Lower lobe of right lung (tissue), 2 donors: ENCODE data around the gene HOXD1. TPM values are rescaled to one million over a fixed set of nuclear protein-coding genes. Genes with fewer than 3 reads are reported as not detected.

Experiments
- ATAC-seq, 2 donors: fragments of 200-7000 bp; cut with Tn5 transposase; one replicate each; pipeline ENCODE4 v1.9.1; 2020 to 2022; ENCODE audit warnings: mild to moderate bottlenecking in 2 of 2, moderate library complexity in 2 of 2
- DNase-seq: peaks from one replicate; pipeline ENCODE4 v3.0.0-alpha.2; 2020
- H3K27ac ChIP-seq: fragments of 200-600 bp; one replicate; pipeline ENCODE4 v1.8.0; 2022
- H3K27me3 ChIP-seq: fragments of 200-600 bp; one replicate; pipeline ENCODE4 v1.8.0; 2022; ENCODE audit warnings: low read depth
- H3K36me3 ChIP-seq: fragments of 200-600 bp; one replicate; pipeline ENCODE4 v1.8.0; 2022; ENCODE audit warnings: mild to moderate bottlenecking
- H3K4me1 ChIP-seq: fragments of 200-600 bp; one replicate; pipeline ENCODE4 v1.8.0; 2022
- H3K4me3 ChIP-seq: fragments of 200-600 bp; one replicate; pipeline ENCODE4 v1.8.0; 2022; ENCODE audit warnings: mild to moderate bottlenecking
- H3K9me3 ChIP-seq: fragments of 200-600 bp; one replicate; pipeline ENCODE4 v1.8.0; 2022
- intact Hi-C: fragments of 100-400 bp; cut with DNase I; formaldehyde crosslinking; loops from one replicate; pipeline ENCODE4 v1.11.0; 2022
- total RNA-seq: library from RNA; stranded (reverse); fragmentation: NEBNext Ultra II Directional; extraction: Animal tissue kit (Norgen Biotek cat#: 25700); gene quantifications from one replicate; pipeline ENCODE4 v1.2.1, GENCODE V29; 2021
- TF ChIP-seq, protein P1 (sequence below): fragments of 200-600 bp; IDR thresholded peaks from one replicate; pipeline ENCODE4 v1.8.0; 2022; ENCODE audit warnings: antibody characterized with exemption, mild to moderate bottlenecking
- donor health status: DM: no; HTN: yes; CAD: no; lungs with severe emphysema.

HOXD1 gene
- total RNA-seq, 1 donor from 2014 or later, result 3.4 TPM

DNA sequence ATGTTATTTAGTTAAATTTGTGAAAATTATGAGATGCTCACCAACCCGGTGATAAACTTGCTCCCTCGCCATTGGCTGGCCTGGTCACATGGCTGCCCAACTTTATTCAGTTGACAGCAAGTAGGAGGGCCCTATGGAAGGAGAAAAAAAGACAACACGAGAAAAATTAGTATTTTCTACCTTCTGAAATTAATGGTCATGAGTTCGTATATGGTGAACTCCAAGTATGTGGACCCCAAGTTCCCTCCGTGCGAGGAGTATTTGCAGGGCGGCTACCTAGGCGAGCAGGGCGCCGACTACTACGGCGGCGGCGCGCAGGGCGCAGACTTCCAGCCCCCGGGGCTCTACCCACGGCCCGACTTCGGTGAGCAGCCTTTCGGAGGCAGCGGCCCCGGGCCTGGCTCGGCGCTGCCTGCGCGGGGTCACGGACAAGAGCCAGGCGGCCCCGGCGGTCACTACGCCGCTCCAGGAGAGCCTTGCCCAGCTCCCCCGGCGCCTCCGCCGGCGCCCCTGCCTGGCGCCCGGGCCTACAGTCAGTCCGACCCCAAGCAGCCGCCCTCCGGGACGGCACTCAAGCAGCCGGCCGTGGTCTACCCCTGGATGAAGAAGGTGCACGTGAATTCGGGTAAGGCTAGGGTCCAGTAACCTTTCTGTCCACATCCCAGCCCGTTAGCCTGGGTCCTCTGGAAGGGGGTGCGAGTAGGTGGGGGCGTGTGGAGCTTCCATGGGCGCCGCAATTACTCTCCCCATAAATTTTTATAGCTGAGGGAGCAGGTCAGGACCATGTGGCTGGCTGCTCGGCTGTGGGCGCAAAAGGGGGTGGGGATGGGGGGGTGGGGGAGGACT is 36.8 kb upstream of the HOXD1 start, which contains the start of gene HOXD4:
Gene HOXD4 (plus strand): TSS at position 109 of the 846 bp plus-strand sequence. CDS start 84 bp downstream, at position 193.
- H3K27me3 ChIP-seq, result peaks cover 100% of the 10 kb centered on the region
- peaks cover 10% of the 10 kb centered on the region for H3K4me1 ChIP-seq
- ATAC-seq (peak in 1 of 2 donors; percentile 7), DNase-seq (no peak)
- TF ChIP-seq, protein P1, sequence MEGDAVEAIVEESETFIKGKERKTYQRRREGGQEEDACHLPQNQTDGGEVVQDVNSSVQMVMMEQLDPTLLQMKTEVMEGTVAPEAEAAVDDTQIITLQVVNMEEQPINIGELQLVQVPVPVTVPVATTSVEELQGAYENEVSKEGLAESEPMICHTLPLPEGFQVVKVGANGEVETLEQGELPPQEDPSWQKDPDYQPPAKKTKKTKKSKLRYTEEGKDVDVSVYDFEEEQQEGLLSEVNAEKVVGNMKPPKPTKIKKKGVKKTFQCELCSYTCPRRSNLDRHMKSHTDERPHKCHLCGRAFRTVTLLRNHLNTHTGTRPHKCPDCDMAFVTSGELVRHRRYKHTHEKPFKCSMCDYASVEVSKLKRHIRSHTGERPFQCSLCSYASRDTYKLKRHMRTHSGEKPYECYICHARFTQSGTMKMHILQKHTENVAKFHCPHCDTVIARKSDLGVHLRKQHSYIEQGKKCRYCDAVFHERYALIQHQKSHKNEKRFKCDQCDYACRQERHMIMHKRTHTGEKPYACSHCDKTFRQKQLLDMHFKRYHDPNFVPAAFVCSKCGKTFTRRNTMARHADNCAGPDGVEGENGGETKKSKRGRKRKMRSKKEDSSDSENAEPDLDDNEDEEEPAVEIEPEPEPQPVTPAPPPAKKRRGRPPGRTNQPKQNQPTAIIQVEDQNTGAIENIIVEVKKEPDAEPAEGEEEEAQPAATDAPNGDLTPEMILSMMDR, result no peak
- H3K27ac ChIP-seq, result no peak within 1 kb of the TSS
- H3K4me3 ChIP-seq, result no peak within 1 kb of the TSS
- no peaks in the 10 kb centered on the region for H3K36me3 ChIP-seq
- H3K9me3 ChIP-seq, result no peaks in the 10 kb centered on the region
- intact Hi-C loops, result no loop called here

DNA sequence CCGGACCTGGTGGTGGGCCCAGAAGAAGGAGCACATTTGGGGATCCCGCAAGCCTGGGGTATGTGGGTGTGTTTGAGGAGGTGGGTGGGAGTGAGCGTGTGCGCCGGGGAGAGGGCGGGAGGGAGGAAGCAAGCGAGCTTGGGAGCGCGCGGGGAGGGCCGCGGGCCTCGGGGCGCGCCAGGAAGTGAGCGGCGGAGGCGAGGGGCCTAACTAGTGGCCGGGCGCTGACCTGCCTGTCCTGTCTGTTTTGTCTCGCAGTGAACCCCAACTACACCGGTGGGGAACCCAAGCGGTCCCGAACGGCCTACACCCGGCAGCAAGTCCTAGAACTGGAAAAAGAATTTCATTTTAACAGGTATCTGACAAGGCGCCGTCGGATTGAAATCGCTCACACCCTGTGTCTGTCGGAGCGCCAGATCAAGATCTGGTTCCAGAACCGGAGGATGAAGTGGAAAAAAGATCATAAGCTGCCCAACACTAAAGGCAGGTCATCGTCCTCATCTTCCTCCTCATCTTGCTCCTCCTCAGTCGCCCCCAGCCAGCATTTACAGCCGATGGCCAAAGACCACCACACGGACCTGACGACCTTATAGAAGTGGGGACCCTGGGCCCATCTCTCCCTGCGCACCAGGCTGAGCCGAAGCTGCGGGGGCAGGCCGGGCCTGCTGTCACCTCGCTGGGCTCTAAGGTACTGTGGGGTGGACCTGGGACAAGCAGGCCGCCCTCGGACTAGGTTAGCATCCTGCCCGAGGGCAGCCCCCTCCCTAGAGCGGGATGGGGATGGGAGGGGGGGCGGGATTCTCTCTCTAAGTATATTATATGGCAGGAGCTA is 35.9 kb upstream of the HOXD1 start:
- H3K27me3 ChIP-seq, result peaks cover 100% of the 10 kb centered on the region
- no peak for ATAC-seq

DNA sequence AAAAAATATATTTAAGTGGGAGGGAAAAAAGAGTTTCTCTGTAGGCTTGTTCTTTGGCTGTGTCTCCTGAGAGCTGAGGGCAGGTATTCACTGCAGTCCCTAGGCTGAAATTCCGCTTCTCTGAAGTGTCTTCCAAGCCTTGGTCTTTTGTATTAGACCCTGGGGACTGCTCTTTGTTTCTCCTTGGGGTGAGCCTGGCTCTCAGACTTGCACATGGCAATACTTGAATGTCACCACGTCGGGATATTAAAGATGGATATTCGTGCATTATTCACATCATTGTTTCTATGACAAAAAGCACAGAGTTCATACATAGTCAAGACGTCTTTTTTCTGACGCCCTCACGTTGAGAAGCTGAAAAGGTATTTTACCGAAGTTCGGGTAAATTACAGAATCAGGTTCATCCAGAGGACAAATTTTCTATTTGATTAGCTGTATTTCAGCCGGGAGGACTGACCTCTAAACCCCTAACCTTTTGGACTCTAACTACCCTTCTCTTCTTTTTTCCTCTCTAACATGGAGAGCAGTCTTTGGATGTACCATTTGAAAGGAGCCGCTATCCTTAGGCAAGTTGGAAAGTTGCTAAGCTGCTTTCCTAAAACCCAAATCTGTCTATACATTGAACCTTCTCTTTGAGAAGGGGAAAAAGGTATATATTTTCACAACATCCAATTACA is 33.8 kb upstream of the HOXD1 start:
- ATAC-seq, result no peak
- H3K27ac ChIP-seq, result no peak overlapping the region
- H3K4me1 ChIP-seq, result peaks cover 25% of the 10 kb centered on the region
- peaks cover 100% of the 10 kb centered on the region for H3K27me3 ChIP-seq
- no peak for DNase-seq
- no peaks in the 10 kb centered on the region for H3K36me3 ChIP-seq
- intact Hi-C loops, result no loop called here
- no peaks in the 10 kb centered on the region for H3K9me3 ChIP-seq
- TF ChIP-seq, protein P1, result no peak
- H3K4me3 ChIP-seq, result no peak overlapping the region

More for the DNA sequence above, 35.9 kb upstream of the HOXD1 start:
- no peak for DNase-seq
- Histone ChIP-seq H3K9me3 (no peaks in the 10 kb centered on the region), H3K36me3 (no peaks in the 10 kb centered on the region), H3K27ac (no peak overlapping the region), H3K4me1 (peaks cover 14% of the 10 kb centered on the region), H3K4me3 (no peak overlapping the region)
- TF ChIP-seq, protein P1, result no peak
- intact Hi-C loops, result no loop called here

DNA sequence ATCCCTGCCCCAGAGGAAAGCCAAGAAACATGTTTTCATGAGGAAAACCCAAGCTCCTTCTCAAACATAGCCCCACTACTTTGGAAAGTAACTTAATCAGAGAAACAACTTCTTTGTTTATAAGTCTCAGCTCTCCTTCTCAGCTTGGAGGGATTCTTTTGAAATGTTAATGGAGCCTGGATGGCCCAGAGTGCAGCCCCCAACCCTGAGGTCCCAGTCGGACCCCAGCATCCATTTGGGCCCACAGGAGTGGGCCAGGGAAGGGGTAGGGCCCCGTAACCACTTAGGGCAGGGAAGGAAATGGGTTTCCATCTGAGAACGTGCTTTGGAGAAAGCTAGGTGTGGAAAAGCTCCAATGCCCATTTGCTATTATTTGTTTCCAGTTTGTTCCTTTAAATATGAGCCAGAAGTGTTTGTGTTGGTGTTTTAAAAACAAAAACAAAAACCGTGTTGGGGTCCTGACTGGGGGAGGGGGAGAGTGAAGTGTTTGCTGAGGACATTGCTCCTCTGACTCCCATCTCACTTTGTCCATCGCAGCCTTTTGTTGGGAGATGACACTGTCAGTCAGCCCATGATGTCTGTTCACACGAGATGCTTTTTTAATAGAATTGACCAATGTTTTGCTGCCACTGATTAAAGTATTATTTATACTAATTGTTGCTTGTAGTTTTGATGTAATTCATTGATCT is 33.0 kb upstream of the HOXD1 start:
- TF ChIP-seq, protein P1, result no peak
- H3K36me3 ChIP-seq, result no peaks in the 10 kb centered on the region
- H3K4me3 ChIP-seq, result no peak overlapping the region
- ATAC-seq (no peak), DNase-seq (no peak)
- no peak overlapping the region for H3K27ac ChIP-seq
- H3K27me3 ChIP-seq, result peaks cover 100% of the 10 kb centered on the region
- intact Hi-C loops, result no loop called here
- peaks cover 33% of the 10 kb centered on the region for H3K4me1 ChIP-seq
- H3K9me3 ChIP-seq, result no peaks in the 10 kb centered on the region
